Measurements from ENCODE around the gene SCGB1D2. TPM values are rescaled to one million over a fixed set of nuclear protein-coding genes. Genes with fewer than 3 reads are reported as not detected.

The SCGB1D2 gene
- total RNA-seq, 2 donors from 2014 or later, result not detected

DNA sequence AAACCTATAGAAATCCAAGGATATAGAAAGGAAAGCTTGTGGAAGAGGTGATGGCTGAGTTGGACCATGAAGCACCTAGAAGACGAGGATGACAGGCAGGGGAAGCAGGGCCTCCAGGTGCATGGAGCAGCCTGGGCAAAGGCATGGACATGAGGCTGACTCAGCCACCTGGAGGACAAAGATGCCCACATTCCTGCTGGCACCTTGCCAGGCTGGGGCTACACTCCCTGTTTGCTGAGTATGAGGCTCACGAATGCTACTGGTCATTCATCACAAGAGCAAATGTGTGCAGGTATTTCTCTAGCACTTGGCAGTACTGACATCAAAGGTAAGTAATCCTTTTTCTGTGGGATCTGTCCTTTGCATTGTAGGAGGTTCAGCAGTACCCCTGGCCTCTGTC lies 40.7 kb upstream of the SCGB1D2 start:
- no peaks in the 10 kb centered on the region for H3K27me3 ChIP-seq (ENCODE audit: control insufficient read depth, insufficient read depth, low read length, poor library complexity, severe bottlenecking)
- H3K9me3 ChIP-seq (ENCODE audit: control insufficient read depth, low read length), result no peaks in the 10 kb centered on the region
- Mint-ChIP-seq H3K36me3 (ENCODE audit: low read depth) (no peaks in the 10 kb centered on the region), H3K27ac (no peak overlapping the region), H3K9me3 (no peaks in the 10 kb centered on the region), H3K27me3 (ENCODE audit: insufficient read depth) (no peaks in the 10 kb centered on the region), H3K4me3 (no peak overlapping the region), H3K4me1 (no peaks in the 10 kb centered on the region)
- no peaks in the 10 kb centered on the region for H3K4me1 ChIP-seq (ENCODE audit: control insufficient read depth, insufficient read depth, low read length)
- no peak overlapping the region for H3K9ac ChIP-seq (ENCODE audit: extremely low read depth, low read length, poor library complexity, severe bottlenecking)
- no peak for DNase-seq
- H3K27ac ChIP-seq (ENCODE audit: low read depth, low read length), result no peak overlapping the region
- no peaks in the 10 kb centered on the region for H3K36me3 ChIP-seq (ENCODE audit: control insufficient read depth, insufficient read depth, low read length)
- 84 to 90% methylated on average over 2 of the region's 2 CpGs for WGBS, 2 experiments (ENCODE audit: insufficient coverage in 1 of 2, insufficient read length in 1 of 2)
- TF ChIP-seq, protein P1, sequence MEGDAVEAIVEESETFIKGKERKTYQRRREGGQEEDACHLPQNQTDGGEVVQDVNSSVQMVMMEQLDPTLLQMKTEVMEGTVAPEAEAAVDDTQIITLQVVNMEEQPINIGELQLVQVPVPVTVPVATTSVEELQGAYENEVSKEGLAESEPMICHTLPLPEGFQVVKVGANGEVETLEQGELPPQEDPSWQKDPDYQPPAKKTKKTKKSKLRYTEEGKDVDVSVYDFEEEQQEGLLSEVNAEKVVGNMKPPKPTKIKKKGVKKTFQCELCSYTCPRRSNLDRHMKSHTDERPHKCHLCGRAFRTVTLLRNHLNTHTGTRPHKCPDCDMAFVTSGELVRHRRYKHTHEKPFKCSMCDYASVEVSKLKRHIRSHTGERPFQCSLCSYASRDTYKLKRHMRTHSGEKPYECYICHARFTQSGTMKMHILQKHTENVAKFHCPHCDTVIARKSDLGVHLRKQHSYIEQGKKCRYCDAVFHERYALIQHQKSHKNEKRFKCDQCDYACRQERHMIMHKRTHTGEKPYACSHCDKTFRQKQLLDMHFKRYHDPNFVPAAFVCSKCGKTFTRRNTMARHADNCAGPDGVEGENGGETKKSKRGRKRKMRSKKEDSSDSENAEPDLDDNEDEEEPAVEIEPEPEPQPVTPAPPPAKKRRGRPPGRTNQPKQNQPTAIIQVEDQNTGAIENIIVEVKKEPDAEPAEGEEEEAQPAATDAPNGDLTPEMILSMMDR (conservative IDR thresholded peaks at IDR 0.05), result no peak
- no peak overlapping the region for H3K4me3 ChIP-seq (ENCODE audit: low read length)

DNA sequence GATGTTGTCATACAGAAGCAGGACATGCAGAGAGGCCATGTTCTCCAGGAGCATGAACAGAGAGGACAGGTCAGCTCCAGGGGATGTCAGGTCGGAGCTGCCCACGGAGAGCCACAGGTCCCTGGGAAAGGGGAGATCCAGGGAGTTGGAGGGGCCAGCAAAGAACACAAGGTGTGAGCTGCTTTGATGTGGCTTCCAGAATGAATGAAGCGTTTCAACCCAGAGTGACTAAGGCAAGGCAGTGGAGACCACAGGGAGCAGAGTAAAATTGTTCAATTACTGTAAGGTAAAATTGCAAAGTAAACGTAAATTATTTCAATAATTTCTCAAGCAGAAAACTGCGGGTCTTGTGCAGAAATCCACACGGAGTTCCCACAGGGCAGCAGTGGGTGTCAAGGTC lies 39.1 kb upstream of the SCGB1D2 start:
- Histone ChIP-seq H3K27ac (ENCODE audit: low read depth, low read length) (no peak overlapping the region), H3K36me3 (ENCODE audit: control insufficient read depth, insufficient read depth, low read length) (no peaks in the 10 kb centered on the region), H3K27me3 (ENCODE audit: control insufficient read depth, insufficient read depth, low read length, poor library complexity, severe bottlenecking) (no peaks in the 10 kb centered on the region), H3K4me3 (ENCODE audit: low read length) (no peak overlapping the region), H3K9ac (ENCODE audit: extremely low read depth, low read length, poor library complexity, severe bottlenecking) (no peak overlapping the region), H3K4me1 (ENCODE audit: control insufficient read depth, insufficient read depth, low read length) (no peaks in the 10 kb centered on the region), H3K9me3 (ENCODE audit: control insufficient read depth, low read length) (no peaks in the 10 kb centered on the region)
- Mint-ChIP-seq H3K4me1 (no peaks in the 10 kb centered on the region), H3K27ac (no peak overlapping the region), H3K9me3 (no peaks in the 10 kb centered on the region), H3K36me3 (ENCODE audit: low read depth) (no peaks in the 10 kb centered on the region), H3K4me3 (no peak overlapping the region), H3K27me3 (ENCODE audit: insufficient read depth) (no peaks in the 10 kb centered on the region)
- DNase-seq, result no peak
- TF ChIP-seq, protein P1 (conservative IDR thresholded peaks at IDR 0.05), result no peak
- 83 to 86% methylated on average over 4 to 6 of the region's 6 CpGs for WGBS, 2 experiments (ENCODE audit: insufficient coverage in 1 of 2, insufficient read length in 1 of 2)

DNA sequence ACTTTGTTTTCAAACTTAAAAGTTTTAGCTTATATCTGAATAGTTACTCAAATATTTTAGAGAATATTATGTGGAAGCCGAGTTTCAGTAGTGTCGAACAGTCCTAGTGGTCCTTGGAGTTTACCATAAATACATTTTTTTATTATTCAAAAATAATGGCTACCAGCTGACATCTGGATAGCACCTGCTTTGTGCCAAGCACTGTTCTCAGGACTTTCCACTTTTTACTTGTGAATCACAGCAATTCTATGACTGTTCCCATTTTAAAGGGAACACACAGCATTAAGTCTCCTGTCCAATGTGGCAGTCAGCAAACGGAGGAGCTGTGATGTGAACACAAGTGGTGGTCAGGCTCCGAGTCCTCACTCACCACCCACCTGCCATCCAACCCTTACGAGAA lies 37.6 kb upstream of the SCGB1D2 start:
- Histone ChIP-seq H3K9ac (ENCODE audit: extremely low read depth, low read length, poor library complexity, severe bottlenecking) (no peak overlapping the region), H3K4me1 (ENCODE audit: control insufficient read depth, insufficient read depth, low read length) (no peaks in the 10 kb centered on the region), H3K36me3 (ENCODE audit: control insufficient read depth, insufficient read depth, low read length) (no peaks in the 10 kb centered on the region), H3K9me3 (ENCODE audit: control insufficient read depth, low read length) (no peaks in the 10 kb centered on the region), H3K27ac (ENCODE audit: low read depth, low read length) (no peak overlapping the region), H3K27me3 (ENCODE audit: control insufficient read depth, insufficient read depth, low read length, poor library complexity, severe bottlenecking) (no peaks in the 10 kb centered on the region), H3K4me3 (ENCODE audit: low read length) (no peak overlapping the region)
- Mint-ChIP-seq H3K36me3 (ENCODE audit: low read depth) (no peaks in the 10 kb centered on the region), H3K9me3 (no peaks in the 10 kb centered on the region), H3K27ac (no peak overlapping the region), H3K27me3 (ENCODE audit: insufficient read depth) (no peaks in the 10 kb centered on the region), H3K4me3 (no peak overlapping the region), H3K4me1 (no peaks in the 10 kb centered on the region)
- no peak for DNase-seq
- TF ChIP-seq, protein P1 (conservative IDR thresholded peaks at IDR 0.05), result no peak
- WGBS, 2 experiments (ENCODE audit: insufficient coverage in 1 of 2, insufficient read length in 1 of 2), result 90 to 94% methylated on average over 2 to 5 of the region's 5 CpGs

Data from endodermal cell (in vitro differentiated cells).